Measurements from ENCODE around the gene SLC51B. TPM values are rescaled to one million over a fixed set of nuclear protein-coding genes. Genes with fewer than 3 reads are reported as not detected.
"Not testable (repeated sequence)": the region's sequence is repeated elsewhere in the genome, so short reads cannot be mapped to it uniquely, and the experiment has no call there.

The SLC51B gene
- polyA plus RNA-seq, 10 donors = 1.2 to 2.3 (median 1.6) TPM

GRCh38 chr15:65040461-65040860, 4.7 kb upstream of the SLC51B start:
- DNase-seq = no peak

GRCh38 chr15:65041787-65042186, 3.4 kb upstream of the SLC51B start:
- no peak for DNase-seq

- no peak for DNase-seq
These were observed 2.3 kb upstream of the SLC51B start for GRCh38 chr15:65042776-65043327.

GRCh38 chr15:65044218-65044617, 969 bp upstream of the SLC51B start:
- DNase-seq = not testable (repeated sequence)

GRCh38 chr15:65048241-65048640, 3.1 kb downstream of the SLC51B start:
- no peak for DNase-seq

GRCh38 chr15:65049418-65049840, 4.2 kb downstream of the SLC51B start:
- DNase-seq = peak; percentile 86 to 93 (median 88)

- DNase-seq = no peak
These were observed 5.1 kb downstream of the SLC51B start for GRCh38 chr15:65050270-65050669.

GRCh38 chr15:65051266-65051665, 6.1 kb downstream of the SLC51B start:
- DNase-seq = no peak

GRCh38 chr15:65052956-65053355, 7.8 kb downstream of the SLC51B start:
- DNase-seq = no peak

- DNase-seq = peak; percentile 52 to 86 (median 78)
These were observed 9.4 kb downstream of the SLC51B start for GRCh38 chr15:65054333-65055200.

- no peak for DNase-seq
These were observed 10.1 kb downstream of the SLC51B start for GRCh38 chr15:65055201-65055870.

- no peak for DNase-seq
These were observed 10.9 kb downstream of the SLC51B start for GRCh38 chr15:65056106-65056505.

GRCh38 chr15:65056868-65057548, 11.8 kb downstream of the SLC51B start:
- DNase-seq = no peak

GRCh38 chr15:65057549-65057940, 12.4 kb downstream of the SLC51B start:
- DNase-seq = no peak

- no peak for DNase-seq
These were observed 13.5 kb downstream of the SLC51B start for GRCh38 chr15:65058394-65059368.

- DNase-seq = no peak
These were observed 14.2 kb downstream of the SLC51B start for GRCh38 chr15:65059369-65059750.

- no peak for DNase-seq
These were observed 14.9 kb downstream of the SLC51B start for GRCh38 chr15:65059931-65060596.

GRCh38 chr15:65060641-65061397, 15.6 kb downstream of the SLC51B start:
- DNase-seq = no peak

GRCh38 chr15:65062061-65062460, 16.9 kb downstream of the SLC51B start:
- no peak for DNase-seq

GRCh38 chr15:65062726-65063125, 17.5 kb downstream of the SLC51B start:
- no peak for DNase-seq
